GM12873 (cell line): Measurements from ENCODE around the gene STXBP4.

ENCODE experiments used
- TF ChIP-seq, protein P1 (sequence below): IDR thresholded peaks from 2 replicates; pipeline ENCODE4 v1.5.1; 2012; ENCODE audit warnings: low read depth, mild to moderate bottlenecking, moderate library complexity, low read length, control low read depth; ENCODE audit not compliant: insufficient read depth; ENCODE audit errors: missing control alignments

The STXBP4 gene

DNA sequence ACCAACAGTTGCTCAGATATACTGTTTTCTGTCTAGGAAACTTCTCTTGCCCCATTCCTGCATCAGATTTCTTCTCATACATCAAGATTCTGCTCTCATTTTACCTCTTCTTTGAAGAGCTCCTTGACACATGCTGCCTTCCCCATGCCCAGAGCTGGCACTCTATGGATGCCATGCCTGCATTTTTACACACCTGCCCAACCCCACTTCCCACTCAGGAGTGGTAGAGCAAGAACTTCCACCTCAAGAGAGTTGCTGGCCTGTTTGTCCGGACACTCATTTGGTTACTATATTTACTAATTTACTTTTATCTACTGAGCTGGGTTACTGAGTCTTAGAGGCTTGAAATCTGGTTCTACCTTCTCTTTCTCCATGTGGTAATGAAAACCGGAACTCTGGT, 197.9 kb downstream of the STXBP4 start:
- TF ChIP-seq, protein P1, sequence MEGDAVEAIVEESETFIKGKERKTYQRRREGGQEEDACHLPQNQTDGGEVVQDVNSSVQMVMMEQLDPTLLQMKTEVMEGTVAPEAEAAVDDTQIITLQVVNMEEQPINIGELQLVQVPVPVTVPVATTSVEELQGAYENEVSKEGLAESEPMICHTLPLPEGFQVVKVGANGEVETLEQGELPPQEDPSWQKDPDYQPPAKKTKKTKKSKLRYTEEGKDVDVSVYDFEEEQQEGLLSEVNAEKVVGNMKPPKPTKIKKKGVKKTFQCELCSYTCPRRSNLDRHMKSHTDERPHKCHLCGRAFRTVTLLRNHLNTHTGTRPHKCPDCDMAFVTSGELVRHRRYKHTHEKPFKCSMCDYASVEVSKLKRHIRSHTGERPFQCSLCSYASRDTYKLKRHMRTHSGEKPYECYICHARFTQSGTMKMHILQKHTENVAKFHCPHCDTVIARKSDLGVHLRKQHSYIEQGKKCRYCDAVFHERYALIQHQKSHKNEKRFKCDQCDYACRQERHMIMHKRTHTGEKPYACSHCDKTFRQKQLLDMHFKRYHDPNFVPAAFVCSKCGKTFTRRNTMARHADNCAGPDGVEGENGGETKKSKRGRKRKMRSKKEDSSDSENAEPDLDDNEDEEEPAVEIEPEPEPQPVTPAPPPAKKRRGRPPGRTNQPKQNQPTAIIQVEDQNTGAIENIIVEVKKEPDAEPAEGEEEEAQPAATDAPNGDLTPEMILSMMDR, result no peak

GRCh38 chr17:55167024-55167725, 198.6 kb downstream of the STXBP4 start:
- TF ChIP-seq, protein P1, result no peak

- TF ChIP-seq, protein P1, result no peak
Measured at GRCh38 chr17:55168958-55169687, 200.6 kb downstream of the STXBP4 start.

GRCh38 chr17:55171634-55172328, 203.2 kb downstream of the STXBP4 start:
- TF ChIP-seq, protein P1, result no peak

GRCh38 chr17:55172612-55173011, 204.0 kb downstream of the STXBP4 start:
- TF ChIP-seq, protein P1, result no peak

DNA sequence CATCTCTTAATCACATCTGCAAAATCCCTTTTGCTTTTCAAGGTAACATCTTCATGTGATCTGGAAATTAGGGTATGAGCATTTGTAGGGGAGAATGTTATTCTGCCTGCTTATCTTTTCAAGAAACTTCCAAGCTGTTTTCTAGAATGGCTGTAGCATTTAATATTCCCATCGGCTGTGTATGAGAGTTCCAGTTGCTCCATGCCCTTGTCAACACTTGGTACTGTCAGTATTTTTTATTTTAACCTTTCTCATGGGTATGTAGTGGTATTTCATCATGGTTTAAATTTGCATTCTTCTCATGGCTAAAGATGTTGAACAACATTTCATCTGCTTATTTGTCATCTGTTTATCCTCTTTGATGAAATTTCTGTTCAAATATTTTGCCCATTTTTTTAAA, 205.6 kb downstream of the STXBP4 start:
- TF ChIP-seq, protein P1, result no peak

DNA sequence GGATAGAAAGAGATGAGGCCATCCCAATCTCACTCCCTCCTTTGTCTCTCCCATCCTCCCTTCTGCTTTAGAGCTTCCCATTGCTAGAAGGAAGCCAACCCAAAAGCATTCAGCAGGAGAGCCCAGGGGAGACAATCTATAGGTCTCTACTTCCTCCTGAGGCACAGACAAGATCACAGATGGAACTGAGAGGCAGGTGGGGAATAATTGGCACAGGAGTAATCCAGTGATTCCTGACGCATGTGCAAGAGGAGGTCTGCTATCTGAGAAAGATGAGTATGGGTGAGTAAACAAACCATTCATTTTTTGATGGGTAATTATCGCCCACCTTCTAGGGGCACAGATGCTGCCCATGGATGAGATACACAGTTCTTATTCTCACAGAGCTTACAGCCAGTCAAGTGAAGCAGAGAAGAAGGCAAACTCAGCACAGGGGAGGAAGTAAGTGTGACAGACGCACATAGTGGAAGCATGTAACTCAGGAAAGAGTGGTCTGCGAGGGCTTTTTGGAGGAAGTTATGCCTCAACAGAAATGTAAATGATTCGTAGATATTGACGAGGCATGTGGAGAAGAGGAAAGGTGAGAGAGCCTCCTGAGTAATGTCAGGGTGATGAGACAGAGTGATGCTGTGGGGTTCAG, 207.3 kb downstream of the STXBP4 start:
- TF ChIP-seq, protein P1, result no peak
